Testis (tissue), 2 donors: ENCODE results near the gene TRIM21.

Experiments
- POLR2A ChIP-seq: fragments of 450-650 bp; IDR thresholded peaks from one replicate; pipeline ENCODE4 v1.6.1; 2017; ENCODE audit warnings: antibody characterized with exemption, mild to moderate bottlenecking, moderate library complexity
- TF ChIP-seq, protein P1 (sequence below), 3 experiments: fragments of 450-650 bp in 2 of 3; fragments of 200-600 bp in 1 of 3; sonication (generic) in 1 of 3; IDR thresholded peaks; one replicate each; pipeline ENCODE4 v1.5.1; 2016 to 2019; ENCODE audit warnings: antibody characterized with exemption in 3 of 3, mild to moderate bottlenecking in 2 of 3, moderate library complexity in 1 of 3

DNA sequence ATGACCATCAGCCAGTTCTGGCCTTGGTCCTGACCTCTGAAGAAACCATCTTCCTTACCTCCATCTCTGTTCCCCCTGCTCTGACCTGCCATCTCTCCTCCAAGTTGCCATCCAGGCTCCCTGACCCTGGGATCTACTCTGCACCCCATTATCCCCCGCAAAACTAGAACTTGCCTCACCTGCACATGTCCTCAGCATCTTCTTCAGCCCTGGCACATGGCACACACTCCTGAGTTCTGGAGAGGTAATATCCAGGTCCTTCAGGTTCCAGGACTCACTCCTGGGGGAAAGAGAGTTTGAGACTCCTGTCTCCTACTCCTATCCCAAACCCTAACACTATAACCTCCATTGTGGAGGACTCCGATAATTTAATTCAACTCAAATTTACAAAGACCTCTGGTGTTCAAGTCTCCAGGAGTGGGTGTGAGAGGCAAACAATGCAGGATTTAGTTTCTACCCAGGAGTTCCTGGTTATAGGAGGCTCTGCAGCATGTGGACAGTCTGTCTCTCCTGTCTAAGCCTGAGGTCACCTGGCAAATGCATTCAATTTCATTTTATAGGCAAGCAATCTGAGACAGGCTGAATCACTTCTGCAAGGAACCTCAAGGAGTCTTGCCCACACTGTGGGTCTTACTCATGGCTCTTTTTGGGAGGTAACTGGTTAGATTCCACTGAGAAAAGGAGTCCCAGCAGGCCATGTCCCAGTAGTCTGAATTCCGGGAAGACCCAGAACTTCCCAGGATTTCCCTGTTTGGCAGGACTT lies 7.3 kb downstream of the TRIM21 start:
- TF ChIP-seq, protein P1, sequence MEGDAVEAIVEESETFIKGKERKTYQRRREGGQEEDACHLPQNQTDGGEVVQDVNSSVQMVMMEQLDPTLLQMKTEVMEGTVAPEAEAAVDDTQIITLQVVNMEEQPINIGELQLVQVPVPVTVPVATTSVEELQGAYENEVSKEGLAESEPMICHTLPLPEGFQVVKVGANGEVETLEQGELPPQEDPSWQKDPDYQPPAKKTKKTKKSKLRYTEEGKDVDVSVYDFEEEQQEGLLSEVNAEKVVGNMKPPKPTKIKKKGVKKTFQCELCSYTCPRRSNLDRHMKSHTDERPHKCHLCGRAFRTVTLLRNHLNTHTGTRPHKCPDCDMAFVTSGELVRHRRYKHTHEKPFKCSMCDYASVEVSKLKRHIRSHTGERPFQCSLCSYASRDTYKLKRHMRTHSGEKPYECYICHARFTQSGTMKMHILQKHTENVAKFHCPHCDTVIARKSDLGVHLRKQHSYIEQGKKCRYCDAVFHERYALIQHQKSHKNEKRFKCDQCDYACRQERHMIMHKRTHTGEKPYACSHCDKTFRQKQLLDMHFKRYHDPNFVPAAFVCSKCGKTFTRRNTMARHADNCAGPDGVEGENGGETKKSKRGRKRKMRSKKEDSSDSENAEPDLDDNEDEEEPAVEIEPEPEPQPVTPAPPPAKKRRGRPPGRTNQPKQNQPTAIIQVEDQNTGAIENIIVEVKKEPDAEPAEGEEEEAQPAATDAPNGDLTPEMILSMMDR (IDR thresholded peaks at IDR 0.05), result no peak
- no peak for TF ChIP-seq POLR2A
